NCI-H510A treated with DMSO at 0.1 percent for 48 hours (cell line): Measurements from ENCODE around the gene FIBCD1.
"Not testable (repeated sequence)": the region's sequence is repeated elsewhere in the genome, so short reads cannot be mapped to it uniquely, and the experiment has no call there.

Experiments used
- DNase-seq: peaks from one replicate; lab custom pipeline; 2025; lab: John Stamatoyannopoulos, UW

FIBCD1 gene

GRCh38 chr9:130973686-130974281 lies 34.7 kb upstream of the FIBCD1 start:
- no peak for DNase-seq

DNA sequence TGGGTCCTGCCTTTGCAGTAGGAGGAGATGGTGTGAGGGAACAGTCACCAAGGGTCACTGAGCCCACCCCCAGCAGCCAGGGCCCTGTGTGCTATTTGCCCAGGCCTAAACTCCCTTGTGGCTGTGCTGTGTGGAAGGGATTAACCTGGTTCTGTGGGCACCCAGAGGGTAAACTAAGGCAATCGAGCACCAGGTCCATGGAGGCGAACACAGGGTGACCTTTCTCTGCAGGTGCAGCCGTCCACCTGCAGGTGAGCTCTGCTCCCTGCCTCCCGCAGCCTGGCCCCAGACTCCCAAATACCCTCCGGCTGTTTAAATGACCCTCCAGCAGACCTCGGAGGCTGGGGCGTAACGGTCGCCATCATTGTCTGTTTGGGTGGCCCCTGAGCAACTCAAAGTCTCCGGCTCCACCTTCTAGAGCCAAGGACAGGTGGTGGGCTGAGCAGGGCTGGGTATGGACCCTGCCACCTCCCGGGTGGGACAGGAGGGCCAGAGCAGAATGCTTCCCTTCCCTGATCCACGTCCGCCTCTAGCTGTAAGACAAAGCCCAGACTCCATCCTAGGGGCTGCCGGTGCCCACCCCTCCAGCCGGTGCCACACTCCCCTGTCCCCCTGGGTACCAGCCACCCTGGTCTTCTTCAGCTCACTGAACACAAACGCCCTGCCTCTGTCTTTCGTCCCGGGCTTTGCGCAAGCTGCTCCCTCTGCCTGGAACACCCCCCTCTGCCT lies 34.1 kb upstream of the FIBCD1 start:
- DNase-seq, result no peak

DNA sequence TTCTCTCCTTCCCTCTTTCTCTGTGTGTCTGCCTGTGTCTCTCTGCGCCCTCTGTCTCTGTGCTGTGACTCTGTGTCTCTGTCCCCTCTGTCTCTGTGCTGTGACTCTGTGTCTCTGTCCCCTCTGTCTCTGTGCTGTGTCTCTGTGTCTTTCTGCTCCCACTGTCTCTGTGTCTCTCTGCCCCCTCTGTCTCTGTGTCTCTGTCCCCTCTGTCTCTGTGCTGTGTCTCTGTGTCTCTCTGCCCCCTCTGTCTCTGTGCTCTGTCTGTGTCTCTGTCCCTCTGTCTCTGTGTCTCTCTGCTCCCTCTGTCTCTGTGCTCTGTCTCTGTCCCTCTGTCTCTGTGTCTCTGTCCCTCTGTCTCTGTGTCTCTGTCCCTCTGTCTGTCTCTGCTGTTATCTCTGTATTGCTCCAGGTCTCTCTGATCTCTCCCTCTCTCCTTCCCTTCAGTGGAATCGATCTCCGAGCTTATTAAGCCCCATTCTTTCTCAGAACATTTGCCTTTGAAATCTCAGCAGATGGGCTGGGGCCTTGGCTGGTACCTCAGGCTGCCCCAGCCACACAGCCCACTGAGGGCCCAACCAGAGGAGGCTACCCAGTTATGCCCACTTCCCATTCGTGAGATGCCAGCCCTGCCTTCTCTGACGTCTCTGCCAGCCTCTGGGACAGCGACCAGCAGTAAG lies 33.4 kb upstream of the FIBCD1 start:
- no peak for DNase-seq

DNA sequence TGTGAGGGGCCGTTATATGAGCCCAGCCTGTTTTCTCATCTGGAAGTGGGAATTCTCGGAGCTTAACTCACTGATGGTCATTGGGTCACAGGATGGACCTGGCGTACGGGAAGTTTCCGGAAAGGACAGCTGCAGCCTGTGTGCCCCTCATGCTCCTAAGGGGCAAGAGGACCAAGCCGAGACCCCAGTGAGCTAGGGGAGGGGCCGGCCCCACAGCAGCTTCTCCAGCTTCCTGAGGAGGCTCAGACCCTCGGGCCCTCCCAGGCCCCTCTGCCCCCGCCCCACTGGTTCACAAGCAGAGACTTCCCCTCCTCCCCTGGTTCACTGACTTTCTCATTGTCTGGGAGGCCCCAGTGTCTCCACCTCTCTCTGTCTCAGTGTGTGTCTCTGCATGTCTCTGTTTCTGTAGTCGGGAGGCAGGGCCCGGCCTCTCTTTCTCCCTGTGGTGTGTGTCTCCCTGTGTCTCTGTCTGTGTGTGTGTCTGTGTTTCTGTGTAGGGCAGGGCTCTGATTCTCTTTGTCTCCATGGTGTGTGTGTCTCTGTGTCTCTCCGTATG lies 32.3 kb upstream of the FIBCD1 start:
- no peak for DNase-seq

DNA sequence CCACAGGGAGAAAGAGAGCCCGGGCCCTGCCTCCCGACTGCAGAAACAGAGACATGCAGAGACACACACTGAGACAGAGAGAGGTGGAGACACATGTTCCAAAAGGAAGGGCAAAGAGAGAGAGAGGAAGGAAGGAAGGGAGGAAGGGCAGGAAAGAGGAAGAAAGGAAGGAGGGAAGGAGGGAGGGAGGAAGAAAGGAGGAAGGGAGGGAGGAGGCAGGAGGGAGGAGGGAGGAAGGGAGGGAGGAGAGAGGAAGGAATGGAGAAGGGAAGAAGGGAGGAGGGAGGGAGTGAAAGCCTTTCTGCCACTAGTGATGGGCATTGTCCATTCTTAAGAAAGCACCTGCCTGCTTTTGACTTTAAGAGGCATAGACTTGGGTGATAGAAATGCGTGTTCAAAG lies 31.8 kb upstream of the FIBCD1 start:
- no peak for DNase-seq

DNA sequence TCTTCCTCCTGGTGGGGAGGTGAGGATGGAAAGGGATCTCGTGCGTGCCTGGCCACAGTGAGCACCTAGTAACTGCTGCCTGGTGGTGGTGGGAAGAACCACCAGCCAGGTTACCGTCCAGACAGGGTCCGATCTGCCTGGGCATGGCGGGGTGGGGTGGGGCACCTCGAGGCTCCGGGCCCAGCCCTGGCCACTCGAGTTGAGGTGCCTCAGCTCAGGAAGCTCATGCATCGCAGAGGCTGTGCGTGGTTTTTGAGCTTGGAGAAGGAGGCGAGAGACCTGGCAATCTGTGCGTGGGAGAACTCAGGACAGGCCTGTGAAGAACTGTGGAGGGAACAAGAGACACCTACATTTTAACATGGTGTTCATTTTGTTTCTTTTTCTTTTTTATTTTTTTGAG lies 31.0 kb upstream of the FIBCD1 start:
- no peak for DNase-seq

DNA sequence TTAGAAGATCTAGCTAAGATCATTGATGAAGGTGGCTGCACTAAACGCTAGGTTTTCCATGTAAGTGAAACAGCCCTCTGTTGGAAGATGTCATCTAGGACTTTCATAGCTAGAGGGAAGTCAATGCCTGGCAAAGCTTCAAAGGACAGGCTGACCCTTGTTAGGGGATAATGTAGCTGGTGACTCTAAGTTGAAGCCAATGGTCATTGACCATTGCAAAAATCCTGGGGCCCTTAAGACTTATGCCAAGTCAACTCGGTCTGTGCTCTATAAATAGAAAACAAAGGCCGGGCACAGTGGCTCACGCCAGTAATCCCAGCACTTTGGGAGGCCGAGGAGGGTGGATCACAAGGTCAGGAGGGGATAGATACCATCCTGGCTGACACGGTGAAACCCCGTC lies 26.6 kb upstream of the FIBCD1 start:
- no peak for DNase-seq

- no peak for DNase-seq
Measured at GRCh38 chr9:130963916-130964315, 24.9 kb upstream of the FIBCD1 start.

DNA sequence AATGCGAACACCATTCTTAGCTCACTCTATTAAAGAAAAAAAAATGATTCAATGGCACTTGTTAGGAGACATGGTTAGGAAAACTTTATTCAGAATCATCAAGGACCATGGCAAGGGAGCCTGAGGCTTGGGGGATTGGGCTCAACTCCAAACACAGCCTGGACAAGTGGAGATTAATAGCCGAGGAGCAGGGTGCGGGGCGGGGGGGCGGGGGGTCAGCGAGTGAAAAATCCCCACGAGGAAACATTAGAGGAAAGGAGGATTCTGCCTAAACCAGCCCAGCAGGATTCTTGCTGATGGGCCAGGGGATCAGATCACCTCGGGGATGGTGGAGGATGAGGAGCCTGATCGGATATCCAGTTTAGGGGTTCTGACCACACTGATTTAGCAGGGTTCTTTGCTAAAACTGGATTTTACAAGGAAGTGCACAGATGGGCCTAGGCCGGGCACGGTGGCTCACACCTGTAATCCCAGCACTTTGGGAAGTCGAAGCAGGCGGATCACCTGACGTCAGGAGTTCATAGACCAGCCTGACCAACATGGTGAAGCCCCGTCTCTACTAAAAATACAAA lies 24.4 kb upstream of the FIBCD1 start:
- no peak for DNase-seq

GRCh38 chr9:130962418-130963316 lies 23.6 kb upstream of the FIBCD1 start:
- DNase-seq, result no peak

DNA sequence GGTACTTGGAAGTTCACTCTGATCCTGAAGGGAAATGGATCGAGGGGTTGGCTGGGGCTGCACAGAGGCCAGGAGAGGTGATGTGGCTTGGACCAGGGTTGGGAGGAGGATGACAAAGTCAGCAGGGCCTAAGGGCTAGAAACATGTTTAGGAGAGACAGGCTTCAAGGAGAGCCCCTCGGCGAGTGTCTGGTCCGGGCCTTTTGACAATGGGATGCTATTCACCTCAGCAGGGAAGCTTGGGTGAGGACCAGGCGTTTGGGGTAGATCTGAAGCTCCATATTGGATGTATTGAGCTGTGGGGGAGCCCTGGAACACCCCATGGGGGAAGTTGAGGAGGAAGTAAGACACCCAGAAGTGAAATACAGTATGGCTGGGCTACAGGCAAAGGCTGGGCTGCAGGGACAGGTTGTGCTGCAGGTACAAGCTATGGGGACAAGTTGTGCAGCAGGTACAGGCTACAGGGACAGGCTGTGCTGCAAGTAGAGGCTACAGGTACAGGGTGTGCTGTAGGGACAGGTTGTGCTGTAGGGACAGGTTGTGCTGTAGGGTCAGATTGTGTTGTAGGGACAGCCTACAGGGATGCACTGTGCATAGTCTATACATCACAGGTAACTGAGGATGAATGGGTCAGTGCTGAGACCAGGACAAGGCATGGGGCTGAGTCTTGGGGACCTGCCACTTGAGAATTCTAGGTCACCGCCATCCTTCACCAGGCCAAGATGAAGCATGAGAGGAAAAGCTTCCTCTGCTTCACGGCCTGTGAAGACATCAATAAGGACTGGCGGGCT lies 22.7 kb upstream of the FIBCD1 start:
- no peak for DNase-seq

GRCh38 chr9:130960522-130961378 lies 21.7 kb upstream of the FIBCD1 start:
- no peak for DNase-seq

DNA sequence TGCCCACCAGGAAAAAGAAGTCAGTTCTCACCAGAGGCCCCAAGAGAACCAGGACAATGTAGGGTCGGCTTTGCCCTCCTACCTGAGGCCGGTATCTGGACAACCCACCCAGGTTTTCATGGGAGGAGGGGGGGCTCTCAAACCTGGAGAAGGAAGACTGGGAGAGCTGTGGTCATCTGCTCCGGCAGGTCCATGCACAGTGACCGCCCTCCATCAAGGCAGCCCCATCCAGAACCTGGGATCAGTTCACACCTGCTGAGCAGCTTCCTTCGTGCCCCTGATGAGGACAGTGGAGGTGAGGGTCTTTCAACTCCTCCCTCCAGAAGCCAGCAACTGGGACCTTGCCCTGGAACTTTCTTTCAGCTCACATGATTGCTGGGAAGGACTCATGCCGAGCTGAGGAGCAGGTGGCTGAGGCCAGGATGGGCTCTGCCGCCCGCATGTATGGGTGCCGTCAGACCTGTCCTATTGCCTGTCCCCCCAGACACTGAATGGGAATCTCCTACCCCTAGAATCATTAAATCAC lies 20.8 kb upstream of the FIBCD1 start:
- no peak for DNase-seq

- DNase-seq, result not testable (repeated sequence)
Measured at GRCh38 chr9:130958564-130958963, 19.5 kb upstream of the FIBCD1 start.

DNA sequence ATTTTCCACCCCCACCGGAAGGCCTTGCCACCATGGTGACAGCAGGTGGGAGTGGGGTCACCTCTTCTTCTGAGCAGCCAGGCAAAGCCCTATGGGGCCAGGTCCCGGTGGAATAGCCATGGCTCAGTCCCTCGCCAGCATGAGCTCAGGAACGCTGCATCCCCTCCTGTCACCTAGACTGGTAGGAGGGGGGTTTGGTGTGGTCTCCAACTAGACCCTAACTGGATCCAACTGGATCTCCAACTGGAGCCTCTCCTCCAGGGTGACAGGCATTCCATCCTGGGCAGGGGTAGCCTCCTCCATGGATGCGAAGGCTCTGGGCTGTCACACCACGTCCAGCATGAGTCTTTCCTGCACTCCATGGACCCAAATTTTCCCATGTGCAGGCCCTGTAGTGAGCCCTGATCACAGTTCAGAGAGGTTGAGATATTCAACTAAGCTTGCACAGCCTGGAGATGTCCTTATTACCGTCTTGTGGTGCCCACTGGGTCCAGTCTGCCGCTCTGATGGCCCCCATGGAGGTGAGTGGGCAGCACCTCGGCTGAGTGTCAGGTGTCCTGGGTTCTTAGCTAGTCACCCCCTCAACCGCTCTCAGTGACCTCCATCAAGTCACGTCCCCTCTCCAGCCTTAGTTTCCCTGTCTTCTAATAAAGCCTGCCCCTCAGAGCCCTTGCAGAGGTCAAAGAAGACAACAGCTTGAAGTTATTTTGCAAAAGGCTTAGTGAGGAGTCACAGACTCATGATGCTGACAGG lies 18.6 kb upstream of the FIBCD1 start:
- no peak for DNase-seq

DNA sequence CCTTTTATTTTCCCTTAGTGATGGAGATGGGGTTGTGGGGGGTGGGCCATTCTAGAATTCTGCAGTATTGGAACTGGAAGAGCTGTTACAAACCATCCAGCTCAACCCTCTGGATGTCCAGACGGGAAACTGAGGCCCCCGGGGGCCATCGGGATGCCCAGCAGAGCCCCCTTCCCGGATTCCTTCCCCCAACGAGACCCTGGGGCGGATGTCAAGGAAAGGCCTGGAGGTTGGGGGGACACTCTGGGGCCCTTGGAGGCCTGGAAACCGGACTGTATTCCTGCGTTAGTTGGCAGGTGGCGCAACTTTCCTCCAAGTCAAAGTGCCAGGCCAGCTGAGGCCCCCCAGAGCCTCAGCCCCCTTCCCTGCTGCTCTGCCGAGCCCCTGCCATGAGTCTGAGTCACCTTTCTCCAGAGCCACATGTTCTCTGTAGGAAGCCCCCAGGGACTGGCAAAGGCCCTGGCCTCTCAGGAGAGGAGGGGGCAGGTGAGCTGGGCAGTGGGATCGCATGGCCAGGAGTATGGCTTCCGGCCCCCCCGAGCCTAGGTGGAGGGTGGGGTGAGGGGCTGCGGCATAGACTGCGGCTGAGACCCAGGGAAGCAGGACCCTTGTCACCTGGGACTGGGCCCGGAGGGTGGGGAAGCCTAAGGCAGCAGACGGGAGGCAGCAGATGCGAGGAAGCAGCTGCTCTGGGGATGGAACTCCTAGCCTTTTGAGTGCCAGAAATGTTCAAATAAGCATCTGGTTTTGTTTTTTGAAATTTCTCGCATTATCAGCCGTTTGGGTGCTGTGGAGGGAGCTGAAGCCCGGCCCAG lies 17.8 kb upstream of the FIBCD1 start:
- no peak for DNase-seq

- no peak for DNase-seq
Measured at GRCh38 chr9:130955947-130956621, 17.0 kb upstream of the FIBCD1 start.
